Astrocyte (in vitro differentiated cells and primary cell): ENCODE measurements around the gene APOBEC2. TPM values are rescaled to one million over a fixed set of nuclear protein-coding genes. Genes with fewer than 3 reads are reported as not detected.

Experiments used
- DNase-seq: peaks from one replicate; pipeline ENCODE4 v3.0.0-alpha.2; 2010; ENCODE audit warnings: low read depth
- FAIRE-seq: peaks from 2 replicates; lab custom pipeline; 2011; peaks lifted over from hg19 to GRCh38; lab: Jason Lieb, UNC
- H2AFZ ChIP-seq: 2 replicates; pipeline ENCODE4 v1.6.0; 2012; ENCODE audit warnings: low read depth, low read length, inconsistent platforms
- H3K27ac ChIP-seq: 2 replicates; pipeline ENCODE4 v1.5.1; 2011; ENCODE audit warnings: low read depth, low read length, inconsistent platforms
- H3K27me3 ChIP-seq: 2 replicates; pipeline ENCODE4 v1.6.0; 2011; ENCODE audit warnings: low read length, inconsistent platforms; ENCODE audit not compliant: insufficient read depth
- H3K36me3 ChIP-seq: 2 replicates; pipeline ENCODE4 v1.5.1; 2011; ENCODE audit warnings: low read length, inconsistent platforms; ENCODE audit not compliant: insufficient read depth
- H3K4me1 ChIP-seq: 2 replicates; pipeline ENCODE4 v1.5.1; 2011; ENCODE audit warnings: low read length, inconsistent platforms; ENCODE audit not compliant: insufficient read depth
- H3K4me2 ChIP-seq: 2 replicates; pipeline ENCODE4 v1.6.0; 2012; ENCODE audit warnings: low read length, inconsistent platforms
- H3K4me3 ChIP-seq: 2 replicates; pipeline ENCODE4 v1.5.1; 2011; ENCODE audit warnings: low read depth, mild to moderate bottlenecking, low read length, inconsistent platforms; ENCODE audit not compliant: insufficient read depth
- H3K79me2 ChIP-seq: 2 replicates; pipeline ENCODE4 v1.6.0; 2012; ENCODE audit warnings: mild to moderate bottlenecking, low read length, inconsistent platforms; ENCODE audit not compliant: insufficient read depth
- H3K9ac ChIP-seq: 2 replicates; pipeline ENCODE4 v1.6.0; 2012; ENCODE audit warnings: mild to moderate bottlenecking, low read length, inconsistent platforms
- H3K9me3 ChIP-seq: 2 replicates; pipeline ENCODE4 v1.5.1; 2012; ENCODE audit warnings: low read depth, mild to moderate bottlenecking, low read length, inconsistent platforms; ENCODE audit not compliant: insufficient read depth
- H4K20me1 ChIP-seq: 2 replicates; pipeline ENCODE4 v1.6.0; 2012; ENCODE audit warnings: low read length, inconsistent platforms; ENCODE audit not compliant: insufficient read depth
- H3K27ac Mint-ChIP-seq: one replicate; pipeline ENCODE4 v1.8.0; 2021; ENCODE audit warnings: mild to moderate bottlenecking, mixed read lengths; ENCODE audit not compliant: unreplicated experiment
- H3K27me3 Mint-ChIP-seq: one replicate; pipeline ENCODE4 v1.8.0; 2021; ENCODE audit warnings: low read depth, mixed read lengths; ENCODE audit not compliant: unreplicated experiment
- H3K36me3 Mint-ChIP-seq: one replicate; pipeline ENCODE4 v1.8.0; 2021; ENCODE audit warnings: low read depth, mixed read lengths; ENCODE audit not compliant: unreplicated experiment
- H3K4me1 Mint-ChIP-seq: one replicate; pipeline ENCODE4 v1.8.0; 2021; ENCODE audit warnings: low read depth, mixed read lengths; ENCODE audit not compliant: unreplicated experiment
- H3K4me3 Mint-ChIP-seq: one replicate; pipeline ENCODE4 v1.8.0; 2021; ENCODE audit warnings: mild to moderate bottlenecking, moderate library complexity, mixed read lengths; ENCODE audit not compliant: unreplicated experiment
- H3K9me3 Mint-ChIP-seq: one replicate; pipeline ENCODE4 v1.8.0; 2021; ENCODE audit warnings: mild to moderate bottlenecking, mixed read lengths; ENCODE audit not compliant: unreplicated experiment
- EZH2 ChIP-seq: IDR thresholded peaks from 2 replicates; pipeline ENCODE4 v1.6.1; 2012; ENCODE audit warnings: mild to moderate bottlenecking, low read length, inconsistent platforms; ENCODE audit not compliant: insufficient read depth
- total RNA-seq: library from RNA; stranded (reverse); gene quantifications from 2 replicates; pipeline ENCODE4 v1.2.1, GENCODE V29; 2021
- TF ChIP-seq, protein P1 (sequence below): IDR thresholded peaks from 2 replicates; pipeline ENCODE4 v1.5.1; 2011; ENCODE audit warnings: low read depth, mild to moderate bottlenecking, inconsistent platforms, low read length, moderate library complexity; ENCODE audit not compliant: insufficient read depth

Gene APOBEC2
- total RNA-seq, 1 donor from 2014 or later: not detected

- no peak for FAIRE-seq
- Histone ChIP-seq H3K27ac (no peak overlapping the region), H3K4me2 (no peak overlapping the region), H3K9ac (no peak overlapping the region), H3K9me3 (no peaks in the 10 kb centered on the region), H3K36me3 (no peaks in the 10 kb centered on the region), H3K79me2 (no peaks in the 10 kb centered on the region), H3K27me3 (no peaks in the 10 kb centered on the region), H3K4me3 (no peak overlapping the region), H3K4me1 (no peaks in the 10 kb centered on the region), H2AFZ (no peak overlapping the region), H4K20me1 (no peaks in the 10 kb centered on the region)
- peaks cover 19% of the 10 kb centered on the region for H3K4me1 Mint-ChIP-seq
- H3K27ac Mint-ChIP-seq: no peak overlapping the region
- no peak for TF ChIP-seq EZH2
- TF ChIP-seq, protein P1, sequence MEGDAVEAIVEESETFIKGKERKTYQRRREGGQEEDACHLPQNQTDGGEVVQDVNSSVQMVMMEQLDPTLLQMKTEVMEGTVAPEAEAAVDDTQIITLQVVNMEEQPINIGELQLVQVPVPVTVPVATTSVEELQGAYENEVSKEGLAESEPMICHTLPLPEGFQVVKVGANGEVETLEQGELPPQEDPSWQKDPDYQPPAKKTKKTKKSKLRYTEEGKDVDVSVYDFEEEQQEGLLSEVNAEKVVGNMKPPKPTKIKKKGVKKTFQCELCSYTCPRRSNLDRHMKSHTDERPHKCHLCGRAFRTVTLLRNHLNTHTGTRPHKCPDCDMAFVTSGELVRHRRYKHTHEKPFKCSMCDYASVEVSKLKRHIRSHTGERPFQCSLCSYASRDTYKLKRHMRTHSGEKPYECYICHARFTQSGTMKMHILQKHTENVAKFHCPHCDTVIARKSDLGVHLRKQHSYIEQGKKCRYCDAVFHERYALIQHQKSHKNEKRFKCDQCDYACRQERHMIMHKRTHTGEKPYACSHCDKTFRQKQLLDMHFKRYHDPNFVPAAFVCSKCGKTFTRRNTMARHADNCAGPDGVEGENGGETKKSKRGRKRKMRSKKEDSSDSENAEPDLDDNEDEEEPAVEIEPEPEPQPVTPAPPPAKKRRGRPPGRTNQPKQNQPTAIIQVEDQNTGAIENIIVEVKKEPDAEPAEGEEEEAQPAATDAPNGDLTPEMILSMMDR: no peak
- DNase-seq: no peak
- peaks cover 3% of the 10 kb centered on the region for H3K27me3 Mint-ChIP-seq
- H3K9me3 Mint-ChIP-seq: peaks cover 2% of the 10 kb centered on the region
- no peak overlapping the region for H3K4me3 Mint-ChIP-seq
- no peaks in the 10 kb centered on the region for H3K36me3 Mint-ChIP-seq
These were observed 1.5 kb downstream of the APOBEC2 start for GRCh38 chr6:41054511-41054910.

DNA sequence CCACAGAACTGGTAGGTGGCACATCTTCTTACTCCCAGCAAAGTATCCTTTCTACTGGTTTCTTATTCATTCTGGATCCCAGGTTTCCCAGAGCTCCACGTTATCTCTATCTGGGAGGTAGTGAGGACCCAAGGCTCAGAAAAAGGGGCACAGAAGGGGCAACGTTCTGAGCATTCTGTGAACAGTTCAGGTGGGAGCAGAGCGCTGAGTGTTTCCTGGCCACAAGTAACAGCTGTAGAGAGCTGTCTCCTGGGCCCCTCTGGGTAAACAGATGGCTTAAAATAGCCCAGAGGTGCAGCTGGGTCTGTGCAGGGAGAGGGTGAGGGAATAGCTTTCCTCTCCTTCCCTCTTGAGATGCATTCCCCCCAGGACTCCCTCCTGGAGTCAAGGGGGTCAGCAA is 2.1 kb downstream of the APOBEC2 start:
- no peaks in the 10 kb centered on the region for H4K20me1 ChIP-seq
- no peak overlapping the region for H3K27ac ChIP-seq
- peaks cover 2% of the 10 kb centered on the region for H3K9me3 Mint-ChIP-seq
- TF ChIP-seq, protein P1: no peak
- no peak for TF ChIP-seq EZH2
- no peaks in the 10 kb centered on the region for H3K36me3 Mint-ChIP-seq
- no peaks in the 10 kb centered on the region for H3K27me3 ChIP-seq
- H2AFZ ChIP-seq: no peak overlapping the region
- no peak overlapping the region for H3K4me3 ChIP-seq
- no peak overlapping the region for H3K27ac Mint-ChIP-seq
- peaks cover 3% of the 10 kb centered on the region for H3K27me3 Mint-ChIP-seq
- no peaks in the 10 kb centered on the region for H3K9me3 ChIP-seq
- no peak overlapping the region for H3K9ac ChIP-seq
- no peaks in the 10 kb centered on the region for H3K79me2 ChIP-seq
- H3K4me1 Mint-ChIP-seq: peaks cover 19% of the 10 kb centered on the region
- H3K4me2 ChIP-seq: no peak overlapping the region
- FAIRE-seq (no peak), DNase-seq (no peak)
- no peaks in the 10 kb centered on the region for H3K4me1 ChIP-seq
- H3K36me3 ChIP-seq: no peaks in the 10 kb centered on the region
- no peak overlapping the region for H3K4me3 Mint-ChIP-seq

DNA sequence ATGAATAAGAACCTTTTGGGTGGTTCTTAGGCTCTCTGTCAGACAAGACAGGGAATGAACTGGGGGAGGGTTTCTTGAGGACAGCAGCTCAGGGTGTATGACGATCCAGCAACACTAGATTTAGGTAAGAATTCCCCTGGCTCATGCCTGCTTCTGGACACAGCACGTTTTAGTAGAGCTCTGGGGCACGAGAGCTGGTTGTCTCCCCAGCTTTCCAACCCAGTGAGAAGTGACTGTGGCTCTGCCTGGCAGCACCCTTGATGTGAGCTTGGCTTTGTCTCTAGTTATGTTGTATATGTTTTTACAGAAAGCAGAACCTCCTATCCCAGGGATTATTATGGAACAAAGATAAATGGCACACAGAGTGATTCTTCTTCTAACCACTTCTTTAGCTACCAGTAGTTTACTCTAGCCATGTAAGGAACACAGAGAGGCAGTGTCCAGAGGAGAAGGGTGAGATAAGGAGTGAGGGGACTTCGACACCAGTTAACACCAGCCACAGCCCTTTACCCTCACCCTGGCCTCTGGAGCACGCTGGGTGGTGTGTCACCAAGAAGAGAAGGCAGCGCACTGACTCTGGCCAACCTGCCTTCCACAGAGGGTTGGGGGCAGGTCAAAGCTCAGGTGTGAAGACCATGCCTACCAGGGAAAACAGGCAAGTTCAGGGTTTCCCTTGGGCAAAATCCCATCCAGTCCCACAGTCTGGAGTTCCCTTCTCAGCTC is 3.9 kb downstream of the APOBEC2 start:
- Histone ChIP-seq H3K4me2 (no peak overlapping the region), H3K36me3 (no peaks in the 10 kb centered on the region), H3K79me2 (no peaks in the 10 kb centered on the region), H3K4me1 (no peaks in the 10 kb centered on the region), H2AFZ (no peak overlapping the region), H3K27ac (no peak overlapping the region), H3K9ac (no peak overlapping the region), H3K9me3 (no peaks in the 10 kb centered on the region), H3K4me3 (no peak overlapping the region), H4K20me1 (no peaks in the 10 kb centered on the region), H3K27me3 (no peaks in the 10 kb centered on the region)
- peaks cover 2% of the 10 kb centered on the region for H3K9me3 Mint-ChIP-seq
- no peak overlapping the region for H3K4me3 Mint-ChIP-seq
- no peaks in the 10 kb centered on the region for H3K36me3 Mint-ChIP-seq
- FAIRE-seq: no peak
- H3K27me3 Mint-ChIP-seq: peaks cover 3% of the 10 kb centered on the region
- H3K4me1 Mint-ChIP-seq: peaks cover 21% of the 10 kb centered on the region
- no peak overlapping the region for H3K27ac Mint-ChIP-seq
- TF ChIP-seq EZH2: no peak
- TF ChIP-seq, protein P1: no peak
- no peak for DNase-seq
